SU-DHL-6 (cell line): ENCODE results near the gene GPX4.

Source experiments
- H2AFZ ChIP-seq: fragments of 200-600 bp; sonication (generic); 2 replicates; pipeline ENCODE4 v1.6.1; 2014; ENCODE audit warnings: low read depth, mild to moderate bottlenecking, moderate library complexity, mixed read lengths, antibody characterized with exemption, low read length; ENCODE audit not compliant: severe bottlenecking
- H3F3A ChIP-seq: fragments of 200-600 bp; shearing (Covaris generic); 2 replicates; pipeline ENCODE4 v1.6.0; 2016; ENCODE audit warnings: antibody characterized with exemption, mild to moderate bottlenecking; ENCODE audit not compliant: insufficient read depth
- H3K27ac ChIP-seq: fragments of 200-600 bp; sonication (generic); 2 replicates; pipeline ENCODE4 v1.5.1; 2016; ENCODE audit warnings: low read depth, mild to moderate bottlenecking, low read length, moderate library complexity, mixed read lengths
- H3K27me3 ChIP-seq: fragments of 200-600 bp; sonication (generic), shearing (Covaris generic); 2 replicates; pipeline ENCODE4 v1.6.0; 2014; ENCODE audit warnings: mild to moderate bottlenecking, low read length
- H3K36me3 ChIP-seq: fragments of 200-600 bp; sonication (generic); 2 replicates; pipeline ENCODE4 v1.6.1; 2014; ENCODE audit warnings: mild to moderate bottlenecking, low read length, mixed read lengths
- H3K4me2 ChIP-seq: fragments of 300-600, 200-600 bp; shearing (Covaris generic), sonication (generic); 2 replicates; pipeline ENCODE4 v1.6.0; 2014; ENCODE audit warnings: low read length, low read depth, mild to moderate bottlenecking; ENCODE audit not compliant: poor library complexity, severe bottlenecking
- H3K4me3 ChIP-seq: fragments of 200-600 bp; sonication (generic); 2 replicates; pipeline ENCODE4 v1.5.1; 2014; ENCODE audit warnings: antibody characterized with exemption, low read length, mild to moderate bottlenecking, mixed read lengths; ENCODE audit not compliant: insufficient read depth, poor library complexity, severe bottlenecking
- H3K79me2 ChIP-seq: fragments of 200-600 bp; sonication (generic); 2 replicates; pipeline ENCODE4 v1.6.1; 2014; ENCODE audit warnings: mild to moderate bottlenecking, low read length, moderate library complexity; ENCODE audit not compliant: insufficient read depth
- H3K9ac ChIP-seq: fragments of 200-600 bp; sonication (generic); 2 replicates; pipeline ENCODE4 v1.7.0; 2014; ENCODE audit warnings: mild to moderate bottlenecking, low read length
- H3K9me2 ChIP-seq: fragments of 200-600 bp; sonication (generic); replicated peaks from 2 replicates; pipeline ENCODE4 v1.6.1; 2014; ENCODE audit warnings: low read length; ENCODE audit not compliant: insufficient read depth
- H3K9me3 ChIP-seq: fragments of 200-600 bp; sonication (generic); 2 replicates; pipeline ENCODE4 v1.6.1; 2014; ENCODE audit warnings: low read length, mixed read lengths; ENCODE audit not compliant: insufficient read depth
- H4K20me1 ChIP-seq: fragments of 200-600 bp; sonication (generic); 2 replicates; pipeline ENCODE4 v1.6.1; 2014; ENCODE audit warnings: low read depth, mild to moderate bottlenecking, antibody characterized with exemption, low read length, moderate library complexity, mixed read lengths
- EZH2phosphoT487 ChIP-seq: fragments of 200-600 bp; sonication (generic), shearing (Covaris generic); conservative IDR thresholded peaks from 2 replicates; pipeline ENCODE4 v1.6.1; 2018; ENCODE audit warnings: mild to moderate bottlenecking, antibody characterized with exemption, low read length, moderate library complexity, mixed read lengths
- TF ChIP-seq, protein P1 (sequence below): fragments of 200-600 bp; sonication (generic); IDR thresholded peaks from one replicate; pipeline ENCODE4 v1.5.1; 2017; ENCODE audit warnings: antibody characterized with exemption, mild to moderate bottlenecking, low read length, moderate library complexity; ENCODE audit not compliant: insufficient read depth, poor library complexity, severe bottlenecking

Gene GPX4

DNA sequence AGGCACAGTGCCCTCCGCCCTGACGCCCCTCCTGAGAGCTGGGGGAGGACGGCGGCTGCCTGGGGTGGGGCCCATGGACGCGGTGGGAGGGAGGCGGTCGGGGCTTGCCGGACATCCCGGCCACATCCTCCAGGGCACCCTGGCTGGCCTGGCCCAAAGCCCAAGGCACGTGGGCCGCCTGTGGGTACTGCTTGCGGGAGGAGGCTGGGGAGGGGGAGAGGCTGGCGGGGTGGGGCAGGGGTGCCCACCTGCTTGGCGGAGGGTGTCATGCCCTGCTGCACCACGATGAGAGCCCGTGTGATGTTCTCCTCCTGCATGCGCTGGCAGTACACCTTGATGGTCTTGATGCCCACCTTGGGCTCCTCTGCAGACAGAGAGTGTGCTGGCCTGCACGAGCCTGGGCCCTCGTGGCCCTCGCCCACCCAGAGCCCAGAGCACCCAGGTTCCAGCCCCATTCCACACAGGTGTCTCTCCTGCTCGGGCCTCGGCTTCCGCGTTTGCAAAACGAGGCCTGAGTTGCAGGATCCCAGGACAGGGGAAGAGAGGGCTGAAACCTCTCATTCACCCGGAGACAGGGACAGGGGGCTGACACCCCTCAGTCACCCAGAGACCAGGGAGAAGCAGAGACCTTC, 12.1 kb upstream of the GPX4 start:
- no peaks in the 10 kb centered on the region for H4K20me1 ChIP-seq
- H3K9ac ChIP-seq: no peak overlapping the region
- TF ChIP-seq EZH2phosphoT487: no peak
- TF ChIP-seq, protein P1, sequence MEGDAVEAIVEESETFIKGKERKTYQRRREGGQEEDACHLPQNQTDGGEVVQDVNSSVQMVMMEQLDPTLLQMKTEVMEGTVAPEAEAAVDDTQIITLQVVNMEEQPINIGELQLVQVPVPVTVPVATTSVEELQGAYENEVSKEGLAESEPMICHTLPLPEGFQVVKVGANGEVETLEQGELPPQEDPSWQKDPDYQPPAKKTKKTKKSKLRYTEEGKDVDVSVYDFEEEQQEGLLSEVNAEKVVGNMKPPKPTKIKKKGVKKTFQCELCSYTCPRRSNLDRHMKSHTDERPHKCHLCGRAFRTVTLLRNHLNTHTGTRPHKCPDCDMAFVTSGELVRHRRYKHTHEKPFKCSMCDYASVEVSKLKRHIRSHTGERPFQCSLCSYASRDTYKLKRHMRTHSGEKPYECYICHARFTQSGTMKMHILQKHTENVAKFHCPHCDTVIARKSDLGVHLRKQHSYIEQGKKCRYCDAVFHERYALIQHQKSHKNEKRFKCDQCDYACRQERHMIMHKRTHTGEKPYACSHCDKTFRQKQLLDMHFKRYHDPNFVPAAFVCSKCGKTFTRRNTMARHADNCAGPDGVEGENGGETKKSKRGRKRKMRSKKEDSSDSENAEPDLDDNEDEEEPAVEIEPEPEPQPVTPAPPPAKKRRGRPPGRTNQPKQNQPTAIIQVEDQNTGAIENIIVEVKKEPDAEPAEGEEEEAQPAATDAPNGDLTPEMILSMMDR: no peak
- H3F3A ChIP-seq: peaks cover 18% of the 10 kb centered on the region
- no peak overlapping the region for H2AFZ ChIP-seq
- H3K27ac ChIP-seq: no peak overlapping the region
- no peaks in the 10 kb centered on the region for H3K9me2 ChIP-seq
- no peak overlapping the region for H3K4me2 ChIP-seq
- H3K27me3 ChIP-seq: no peaks in the 10 kb centered on the region
- H3K36me3 ChIP-seq: no peaks in the 10 kb centered on the region
- H3K79me2 ChIP-seq: peaks cover 23% of the 10 kb centered on the region
- H3K9me3 ChIP-seq: no peaks in the 10 kb centered on the region
- no peak overlapping the region for H3K4me3 ChIP-seq

DNA sequence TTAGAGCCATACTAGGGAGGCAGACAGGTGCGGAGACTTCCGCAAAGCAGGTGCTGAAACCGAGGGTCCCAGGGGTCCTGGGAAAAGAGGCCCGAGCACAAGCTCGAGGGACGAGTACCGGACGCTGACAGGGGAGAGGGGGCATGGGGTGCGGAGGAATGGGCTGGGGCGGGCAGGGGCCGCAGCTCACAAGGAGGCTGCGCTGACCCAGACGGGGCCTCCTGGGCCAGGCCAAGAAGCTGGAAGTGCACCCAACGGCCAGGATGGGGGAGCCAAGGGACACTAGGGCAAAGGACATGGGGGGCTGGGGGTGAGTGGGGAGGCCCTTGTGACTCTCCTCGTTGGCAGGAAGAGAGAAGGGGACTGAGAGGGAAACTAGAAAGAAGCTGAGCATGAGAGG, 10.5 kb upstream of the GPX4 start:
- Histone ChIP-seq H3K4me2 (peak overlapping the region; percentile 79), H3K4me3 (peak overlapping the region; percentile 77), H3K36me3 (no peaks in the 10 kb centered on the region), H2AFZ (no peak overlapping the region), H3K27me3 (no peaks in the 10 kb centered on the region), H3K79me2 (peaks cover 23% of the 10 kb centered on the region), H4K20me1 (no peaks in the 10 kb centered on the region), H3K9me2 (no peaks in the 10 kb centered on the region), H3K9ac (peak overlapping the region; percentile 82), H3F3A (peaks cover 2% of the 10 kb centered on the region; the same call in 1 of the 2 replicates), H3K9me3 (no peaks in the 10 kb centered on the region), H3K27ac (peak overlapping the region; percentile 11; the same call in 1 of the 2 replicates)
- TF ChIP-seq, protein P1: no peak
- no peak for TF ChIP-seq EZH2phosphoT487

DNA sequence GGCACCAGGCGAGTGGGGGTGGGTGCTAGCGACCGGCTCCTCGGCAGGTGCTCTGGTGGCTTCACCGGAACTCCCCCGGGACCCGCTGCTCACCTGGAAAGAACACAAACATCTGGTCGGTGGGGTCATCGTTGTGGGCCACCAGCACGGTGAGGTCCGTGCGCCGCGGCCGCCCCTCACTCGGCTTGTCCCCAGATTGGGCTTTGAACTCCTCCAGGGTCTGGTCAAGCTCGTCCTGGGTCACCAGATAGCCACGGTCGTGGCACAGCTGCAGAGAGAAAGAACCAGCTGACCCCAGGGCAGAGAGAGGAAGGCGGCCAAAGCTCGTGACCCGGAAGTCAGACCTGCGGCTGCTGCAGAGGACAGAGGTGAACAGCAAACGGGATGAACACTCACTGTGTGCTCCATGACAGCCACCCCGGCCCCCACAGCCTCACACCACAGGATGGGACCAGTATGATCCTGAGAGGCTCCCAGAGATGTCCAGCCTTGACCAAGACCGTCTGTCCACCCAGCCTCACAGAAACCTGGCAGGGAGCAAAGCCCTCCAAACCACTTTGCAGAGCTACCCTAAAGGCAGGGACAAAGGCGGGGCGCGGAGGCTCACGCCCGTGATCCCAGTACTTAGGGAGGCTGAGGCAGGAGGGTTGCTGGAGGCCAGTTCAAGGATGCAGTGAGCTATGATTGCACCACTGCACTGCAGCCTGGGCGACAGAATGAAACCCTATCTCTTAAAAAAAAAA, 9.8 kb upstream of the GPX4 start:
- peak overlapping the region; percentile 11; the same call in 1 of the 2 replicates for H3K27ac ChIP-seq
- H3K79me2 ChIP-seq: peaks cover 23% of the 10 kb centered on the region
- peak overlapping the region; percentile 82 for H3K9ac ChIP-seq
- peak overlapping the region; percentile 79 for H3K4me2 ChIP-seq
- H3K9me2 ChIP-seq: no peaks in the 10 kb centered on the region
- H3F3A ChIP-seq: no peaks in the 10 kb centered on the region
- no peak overlapping the region for H2AFZ ChIP-seq
- no peaks in the 10 kb centered on the region for H3K9me3 ChIP-seq
- no peaks in the 10 kb centered on the region for H4K20me1 ChIP-seq
- H3K27me3 ChIP-seq: no peaks in the 10 kb centered on the region
- no peaks in the 10 kb centered on the region for H3K36me3 ChIP-seq
- H3K4me3 ChIP-seq: peak overlapping the region; percentile 77
- TF ChIP-seq, protein P1: no peak
- TF ChIP-seq EZH2phosphoT487: no peak
